Thyroid gland (tissue), 4 donors: ENCODE data around the gene AFP.

ENCODE experiments used
- POLR2A ChIP-seq, 2 donors: fragments of 450-650 bp; IDR thresholded peaks; one replicate each; pipeline ENCODE4 v1.6.1; 2017; ENCODE audit warnings: antibody characterized with exemption in 2 of 2, mild to moderate bottlenecking in 2 of 2, moderate library complexity in 1 of 2
- TF ChIP-seq, protein P1 (sequence below), 6 experiments: fragments of 200-600 bp in 3 of 6; fragments of 450-650 bp in 3 of 6; sonication (generic) in 3 of 6; IDR thresholded peaks; one replicate each; pipeline ENCODE4 v1.5.1; 2016 to 2019; ENCODE audit warnings: antibody characterized with exemption in 6 of 6, mild to moderate bottlenecking in 2 of 6, inconsistent platforms in 1 of 6, moderate library complexity in 1 of 6

- TF ChIP-seq, protein P1, sequence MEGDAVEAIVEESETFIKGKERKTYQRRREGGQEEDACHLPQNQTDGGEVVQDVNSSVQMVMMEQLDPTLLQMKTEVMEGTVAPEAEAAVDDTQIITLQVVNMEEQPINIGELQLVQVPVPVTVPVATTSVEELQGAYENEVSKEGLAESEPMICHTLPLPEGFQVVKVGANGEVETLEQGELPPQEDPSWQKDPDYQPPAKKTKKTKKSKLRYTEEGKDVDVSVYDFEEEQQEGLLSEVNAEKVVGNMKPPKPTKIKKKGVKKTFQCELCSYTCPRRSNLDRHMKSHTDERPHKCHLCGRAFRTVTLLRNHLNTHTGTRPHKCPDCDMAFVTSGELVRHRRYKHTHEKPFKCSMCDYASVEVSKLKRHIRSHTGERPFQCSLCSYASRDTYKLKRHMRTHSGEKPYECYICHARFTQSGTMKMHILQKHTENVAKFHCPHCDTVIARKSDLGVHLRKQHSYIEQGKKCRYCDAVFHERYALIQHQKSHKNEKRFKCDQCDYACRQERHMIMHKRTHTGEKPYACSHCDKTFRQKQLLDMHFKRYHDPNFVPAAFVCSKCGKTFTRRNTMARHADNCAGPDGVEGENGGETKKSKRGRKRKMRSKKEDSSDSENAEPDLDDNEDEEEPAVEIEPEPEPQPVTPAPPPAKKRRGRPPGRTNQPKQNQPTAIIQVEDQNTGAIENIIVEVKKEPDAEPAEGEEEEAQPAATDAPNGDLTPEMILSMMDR (IDR thresholded peaks at IDR 0.05), result no peak
- TF ChIP-seq POLR2A (IDR thresholded peaks at IDR 0.05), result no peak
Measured at GRCh38 chr4:73438582-73439215, 2.7 kb downstream of the AFP start.
